ENCODE results near the gene INTS7.
"Not testable (repeated sequence)": the region's sequence is repeated elsewhere in the genome, so short reads cannot be mapped to it uniquely, and the experiment has no call there.

INTS7 gene

DNA sequence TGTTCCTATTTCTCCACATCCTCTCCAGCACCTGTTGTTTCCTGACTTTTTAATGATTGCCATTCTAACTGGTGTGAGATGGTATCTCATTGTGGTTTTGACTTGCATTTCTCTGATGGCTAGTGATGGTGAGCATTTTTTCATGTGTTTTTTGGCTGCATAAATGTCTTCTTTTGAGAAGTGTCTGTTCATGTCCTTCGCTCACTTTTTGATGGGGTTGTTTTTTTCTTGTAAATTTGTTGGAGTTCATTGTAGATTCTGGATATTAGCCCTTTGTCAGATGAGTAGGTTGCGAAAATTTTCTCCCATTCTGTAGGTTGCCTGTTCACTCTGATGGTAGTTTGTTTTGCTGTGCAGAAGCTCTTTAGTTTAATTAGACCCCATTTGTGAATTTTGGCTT is 81.3 kb downstream of the INTS7 start:
- not testable (repeated sequence) for H2BK5ac ChIP-seq (ENCODE audit: low read depth, low read length, poor library complexity, severe bottlenecking); DNase-seq; H4K91ac ChIP-seq (ENCODE audit: low read length); H2BK12ac ChIP-seq (ENCODE audit: low read length in 2 of 2); H2AFZ ChIP-seq (ENCODE audit: low read depth, low read length); H2AK5ac ChIP-seq (ENCODE audit: low read length, severe bottlenecking); H2BK15ac ChIP-seq (ENCODE audit: low read depth, poor library complexity, severe bottlenecking); H3K4ac ChIP-seq (ENCODE audit: low read depth in 1 of 2, low read length in 2 of 2); H3K4me1 ChIP-seq (ENCODE audit: control insufficient read depth, insufficient read depth, low read depth, low read length); H3K23ac ChIP-seq (ENCODE audit: low read length in 2 of 2); H3K27me3 ChIP-seq (ENCODE audit: control insufficient read depth in 1 of 2, insufficient read depth in 1 of 2, low read length in 2 of 2); H4K8ac ChIP-seq (ENCODE audit: low read length); H3K9me3 ChIP-seq (ENCODE audit: control insufficient read depth, low read length); H3K14ac ChIP-seq (ENCODE audit: low read length in 2 of 2); H3K27ac ChIP-seq (ENCODE audit: low read length, poor library complexity, severe bottlenecking); H3K18ac ChIP-seq (ENCODE audit: low read depth in 1 of 2, low read length in 2 of 2); H2BK120ac ChIP-seq (ENCODE audit: low read depth, low read length); H3K9ac ChIP-seq (ENCODE audit: low read length); H3K79me1 ChIP-seq (replicated peaks; ENCODE audit: low read length, poor library complexity, severe bottlenecking); H3K4me2 ChIP-seq (ENCODE audit: low read length, poor library complexity, severe bottlenecking); H3K4me3 ChIP-seq (ENCODE audit: insufficient read depth in 1 of 2, low read depth in 1 of 2, low read length in 2 of 2)
- H3K36me3 ChIP-seq (ENCODE audit: control insufficient read depth in 1 of 2, insufficient read depth in 2 of 2, low read depth in 1 of 2, low read length in 2 of 2) = peaks cover 4 to 23% of the 10 kb centered on the region in 2 experiments
- WGBS = no CpG with 5 or more reads among the region's 2 CpGs

DNA sequence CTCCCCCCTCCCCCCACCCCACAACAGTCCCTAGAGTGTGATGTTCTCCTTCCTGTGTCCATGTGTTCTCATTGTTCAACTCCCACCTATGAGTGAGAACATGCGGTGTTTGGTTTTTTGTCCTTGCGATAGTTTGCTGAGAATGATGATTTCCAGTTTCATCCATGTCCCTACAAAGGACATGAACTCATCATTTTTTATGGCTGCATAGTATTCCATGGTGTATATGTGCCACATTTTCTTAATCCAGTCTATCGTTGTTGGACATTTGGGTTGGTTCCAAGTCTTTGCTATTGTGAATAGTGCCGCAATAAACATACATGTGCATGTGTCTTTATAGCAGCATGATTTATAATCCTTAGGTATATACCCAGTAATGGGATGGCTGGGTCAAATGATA is 81.8 kb downstream of the INTS7 start:
- not testable (repeated sequence) for H2BK15ac ChIP-seq (ENCODE audit: low read depth, poor library complexity, severe bottlenecking); H3K4ac ChIP-seq (ENCODE audit: low read depth in 1 of 2, low read length in 2 of 2); H2BK5ac ChIP-seq (ENCODE audit: low read depth, low read length, poor library complexity, severe bottlenecking); H4K91ac ChIP-seq (ENCODE audit: low read length); H3K4me3 ChIP-seq (ENCODE audit: insufficient read depth in 1 of 2, low read depth in 1 of 2, low read length in 2 of 2); H3K4me1 ChIP-seq (ENCODE audit: control insufficient read depth, insufficient read depth, low read depth, low read length); H3K9me3 ChIP-seq (ENCODE audit: control insufficient read depth, low read length); H4K8ac ChIP-seq (ENCODE audit: low read length); DNase-seq; H3K79me1 ChIP-seq (replicated peaks; ENCODE audit: low read length, poor library complexity, severe bottlenecking); H3K27ac ChIP-seq (ENCODE audit: low read length, poor library complexity, severe bottlenecking); H3K9ac ChIP-seq (ENCODE audit: low read length); H3K18ac ChIP-seq (ENCODE audit: low read depth in 1 of 2, low read length in 2 of 2); H3K14ac ChIP-seq (ENCODE audit: low read length in 2 of 2); H3K27me3 ChIP-seq (ENCODE audit: control insufficient read depth in 1 of 2, insufficient read depth in 1 of 2, low read length in 2 of 2); H3K23ac ChIP-seq (ENCODE audit: low read length in 2 of 2); H2BK12ac ChIP-seq (ENCODE audit: low read length in 2 of 2); H2BK120ac ChIP-seq (ENCODE audit: low read depth, low read length); H2AK5ac ChIP-seq (ENCODE audit: low read length, severe bottlenecking); H3K4me2 ChIP-seq (ENCODE audit: low read length, poor library complexity, severe bottlenecking); H2AFZ ChIP-seq (ENCODE audit: low read depth, low read length)
- peaks cover 0 to 23% of the 10 kb centered on the region in 2 experiments for H3K36me3 ChIP-seq (ENCODE audit: control insufficient read depth in 1 of 2, insufficient read depth in 2 of 2, low read depth in 1 of 2, low read length in 2 of 2)
- WGBS = no CpG with 5 or more reads among the region's 4 CpGs

DNA sequence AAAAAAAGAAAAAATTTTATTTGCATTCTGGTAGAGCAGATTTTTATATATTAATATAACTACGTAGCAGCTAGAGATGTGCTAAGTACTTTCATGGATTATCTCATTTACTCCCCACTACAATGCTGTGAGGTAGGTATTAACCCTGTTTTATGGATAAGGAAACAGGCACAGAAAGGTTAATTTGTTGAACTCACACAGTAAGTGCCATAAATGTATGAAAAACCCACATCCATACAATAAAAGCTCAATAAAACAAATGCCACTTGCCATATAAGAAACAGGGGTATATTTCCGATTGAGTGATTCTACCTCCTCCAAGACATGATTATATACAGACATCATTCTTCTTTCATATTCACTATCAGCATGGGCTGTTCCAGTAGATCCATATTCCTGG is 83.1 kb downstream of the INTS7 start:
- no peaks in the 10 kb centered on the region for H3K79me1 ChIP-seq (replicated peaks; ENCODE audit: low read length, poor library complexity, severe bottlenecking)
- no peak overlapping the region for H3K14ac ChIP-seq (ENCODE audit: low read length in 2 of 2)
- no peak overlapping the region for H2BK15ac ChIP-seq (ENCODE audit: low read depth, poor library complexity, severe bottlenecking)
- H2AK5ac ChIP-seq (ENCODE audit: low read length, severe bottlenecking) = no peak overlapping the region
- H3K4me1 ChIP-seq (ENCODE audit: control insufficient read depth, insufficient read depth, low read depth, low read length) = peaks cover 6% of the 10 kb centered on the region
- H3K4ac ChIP-seq (ENCODE audit: low read depth in 1 of 2, low read length in 2 of 2) = no peak overlapping the region
- no peak overlapping the region for H3K23ac ChIP-seq (ENCODE audit: low read length in 2 of 2)
- 100% methylated on average over 1 of the region's 2 CpGs for WGBS
- no peak overlapping the region for H4K8ac ChIP-seq (ENCODE audit: low read length)
- H2BK12ac ChIP-seq (ENCODE audit: low read length in 2 of 2) = no peak overlapping the region
- no peak overlapping the region for H2BK120ac ChIP-seq (ENCODE audit: low read depth, low read length)
- no peak overlapping the region for H3K4me2 ChIP-seq (ENCODE audit: low read length, poor library complexity, severe bottlenecking)
- H3K27me3 ChIP-seq (ENCODE audit: control insufficient read depth in 1 of 2, insufficient read depth in 1 of 2, low read length in 2 of 2) = no peaks in the 10 kb centered on the region
- H3K36me3 ChIP-seq (ENCODE audit: control insufficient read depth in 1 of 2, insufficient read depth in 2 of 2, low read depth in 1 of 2, low read length in 2 of 2) = peaks cover 0 to 23% of the 10 kb centered on the region in 2 experiments
- H3K27ac ChIP-seq (ENCODE audit: low read length, poor library complexity, severe bottlenecking) = no peak overlapping the region
- DNase-seq = no peak
- H3K9me3 ChIP-seq (ENCODE audit: control insufficient read depth, low read length) = no peaks in the 10 kb centered on the region
- no peak overlapping the region for H3K4me3 ChIP-seq (ENCODE audit: insufficient read depth in 1 of 2, low read depth in 1 of 2, low read length in 2 of 2)
- no peak overlapping the region for H3K9ac ChIP-seq (ENCODE audit: low read length)
- H2BK5ac ChIP-seq (ENCODE audit: low read depth, low read length, poor library complexity, severe bottlenecking) = no peak overlapping the region
- H2AFZ ChIP-seq (ENCODE audit: low read depth, low read length) = no peak overlapping the region
- no peak overlapping the region for H3K18ac ChIP-seq (ENCODE audit: low read depth in 1 of 2, low read length in 2 of 2)
- no peak overlapping the region for H4K91ac ChIP-seq (ENCODE audit: low read length)

DNA sequence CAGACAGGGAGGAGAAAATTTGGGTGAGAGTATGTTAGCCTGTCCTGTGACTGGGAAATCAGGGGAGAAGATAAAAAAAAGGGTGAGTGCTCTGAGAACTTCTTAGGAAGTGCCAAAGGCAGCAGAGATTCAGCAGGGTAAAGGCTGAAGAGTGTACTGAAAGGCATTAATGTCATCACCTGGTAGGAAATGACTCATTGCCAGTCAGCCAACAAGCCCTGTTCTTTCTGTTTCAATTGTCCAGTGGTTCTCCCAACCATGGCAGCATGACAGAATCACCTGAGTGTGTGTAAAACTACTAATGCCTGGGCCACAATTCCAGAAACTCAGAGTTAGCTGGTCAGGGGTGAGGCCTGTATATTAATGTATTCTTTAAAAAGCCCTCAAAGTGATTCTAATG is 83.5 kb downstream of the INTS7 start:
- H3K4me2 ChIP-seq (ENCODE audit: low read length, poor library complexity, severe bottlenecking) = no peak overlapping the region
- H3K23ac ChIP-seq (ENCODE audit: low read length in 2 of 2) = no peak overlapping the region
- DNase-seq = peak; percentile 50
- H2BK5ac ChIP-seq (ENCODE audit: low read depth, low read length, poor library complexity, severe bottlenecking) = no peak overlapping the region
- no peak overlapping the region for H3K9ac ChIP-seq (ENCODE audit: low read length)
- H4K91ac ChIP-seq (ENCODE audit: low read length) = no peak overlapping the region
- peak overlapping the region; percentile 10 for H2AK5ac ChIP-seq (ENCODE audit: low read length, severe bottlenecking)
- no peak overlapping the region for H2BK15ac ChIP-seq (ENCODE audit: low read depth, poor library complexity, severe bottlenecking)
- peaks cover 6% of the 10 kb centered on the region for H3K4me1 ChIP-seq (ENCODE audit: control insufficient read depth, insufficient read depth, low read depth, low read length)
- H3K27me3 ChIP-seq (ENCODE audit: control insufficient read depth in 1 of 2, insufficient read depth in 1 of 2, low read length in 2 of 2) = no peaks in the 10 kb centered on the region
- no peak overlapping the region for H3K18ac ChIP-seq (ENCODE audit: low read depth in 1 of 2, low read length in 2 of 2)
- H3K27ac ChIP-seq (ENCODE audit: low read length, poor library complexity, severe bottlenecking) = peak overlapping the region; percentile 65
- no peak overlapping the region for H2BK12ac ChIP-seq (ENCODE audit: low read length in 2 of 2)
- H3K4me3 ChIP-seq (ENCODE audit: insufficient read depth in 1 of 2, low read depth in 1 of 2, low read length in 2 of 2) = no peak overlapping the region
- no peaks in the 10 kb centered on the region for H3K79me1 ChIP-seq (replicated peaks; ENCODE audit: low read length, poor library complexity, severe bottlenecking)
- H2BK120ac ChIP-seq (ENCODE audit: low read depth, low read length) = no peak overlapping the region
- no peaks in the 10 kb centered on the region for H3K9me3 ChIP-seq (ENCODE audit: control insufficient read depth, low read length)
- peak overlapping the region in 1 of 2 experiments; percentile 28 for H3K14ac ChIP-seq (ENCODE audit: low read length in 2 of 2)
- H2AFZ ChIP-seq (ENCODE audit: low read depth, low read length) = no peak overlapping the region
- H3K36me3 ChIP-seq (ENCODE audit: control insufficient read depth in 1 of 2, insufficient read depth in 2 of 2, low read depth in 1 of 2, low read length in 2 of 2) = peaks cover 0 to 22% of the 10 kb centered on the region in 2 experiments
- no peak overlapping the region for H4K8ac ChIP-seq (ENCODE audit: low read length)
- H3K4ac ChIP-seq (ENCODE audit: low read depth in 1 of 2, low read length in 2 of 2) = no peak overlapping the region
